ENCODE results near the gene PRKCA. TPM values are rescaled to one million over a fixed set of nuclear protein-coding genes. Genes with fewer than 3 reads are reported as not detected.
"Not testable (repeated sequence)": the region's sequence is repeated elsewhere in the genome, so short reads cannot be mapped to it uniquely, and the experiment has no call there.

PRKCA gene
- total RNA-seq, 2 donors from 2014 or later: 43.0 to 53.0 TPM

DNA sequence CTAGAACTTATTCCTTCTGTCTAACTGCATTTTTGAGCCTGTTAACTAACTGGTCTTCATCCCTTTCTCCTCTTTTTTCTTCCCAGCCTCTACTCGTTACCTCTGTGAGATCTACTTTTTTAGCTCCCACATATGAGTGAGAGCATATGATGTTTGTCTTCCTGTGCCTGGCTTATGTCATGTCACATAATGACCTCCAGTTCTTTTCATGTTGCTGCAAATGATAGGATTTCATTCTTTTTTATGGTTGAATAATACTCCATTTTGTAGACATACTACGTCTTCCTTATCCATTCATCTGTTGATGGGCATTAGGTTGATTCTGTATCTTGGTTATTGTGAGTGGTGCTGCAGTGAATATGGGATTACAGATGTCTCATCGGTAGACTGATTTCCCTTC, 184.7 kb downstream of the PRKCA start:
- ATAC-seq: no peak
- no peak for DNase-seq
- intact Hi-C loops (cut with DNase I, micrococcal nuclease): no loop called here

DNA sequence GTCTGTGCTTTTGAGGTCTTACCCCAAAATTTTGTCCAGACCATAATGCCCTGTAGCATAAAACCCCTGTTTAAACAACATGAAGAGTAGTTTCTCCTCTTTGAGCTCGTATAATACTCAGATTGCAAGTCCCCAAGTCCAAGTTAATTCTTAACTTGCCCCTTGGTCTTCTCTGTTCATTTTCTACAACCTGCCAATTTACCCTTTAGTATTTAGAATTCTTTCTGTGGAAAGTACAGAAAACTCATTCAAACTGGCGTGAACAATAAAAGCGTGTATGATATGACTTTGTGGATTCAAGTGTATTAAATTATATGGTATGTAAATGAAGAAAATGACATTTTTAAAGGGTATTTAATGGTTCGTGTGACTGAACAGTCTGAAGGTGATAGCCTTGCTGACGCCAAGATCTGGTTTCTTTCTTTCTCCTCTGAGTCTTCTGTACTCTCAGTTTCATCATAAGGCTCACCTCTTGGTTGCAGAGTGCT, 185.6 kb downstream of the PRKCA start:
- intact Hi-C loops (cut with DNase I, micrococcal nuclease): no loop called here
- no peak for DNase-seq
- ATAC-seq: peak; percentile 86

DNA sequence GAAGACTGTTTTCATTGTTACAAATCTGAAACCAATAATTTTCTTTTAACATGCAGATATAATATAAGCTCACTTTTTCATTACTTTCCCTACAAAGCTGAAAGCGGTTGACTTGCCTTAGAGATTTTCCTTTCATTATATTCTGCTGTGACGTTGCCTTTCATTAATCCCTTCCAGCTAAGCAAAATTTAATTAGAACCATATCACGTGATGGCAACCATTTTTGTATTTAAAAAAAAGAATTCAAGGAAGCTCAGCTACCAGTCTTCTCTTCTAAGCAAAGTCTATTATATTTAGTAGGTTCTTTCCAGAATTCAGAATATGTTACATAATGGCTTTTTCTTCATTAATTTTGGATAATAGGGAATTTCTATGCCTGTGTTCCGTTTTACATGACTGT, 186.5 kb downstream of the PRKCA start:
- ATAC-seq (no peak), DNase-seq (no peak)
- intact Hi-C loops (cut with DNase I, micrococcal nuclease): no loop called here

DNA sequence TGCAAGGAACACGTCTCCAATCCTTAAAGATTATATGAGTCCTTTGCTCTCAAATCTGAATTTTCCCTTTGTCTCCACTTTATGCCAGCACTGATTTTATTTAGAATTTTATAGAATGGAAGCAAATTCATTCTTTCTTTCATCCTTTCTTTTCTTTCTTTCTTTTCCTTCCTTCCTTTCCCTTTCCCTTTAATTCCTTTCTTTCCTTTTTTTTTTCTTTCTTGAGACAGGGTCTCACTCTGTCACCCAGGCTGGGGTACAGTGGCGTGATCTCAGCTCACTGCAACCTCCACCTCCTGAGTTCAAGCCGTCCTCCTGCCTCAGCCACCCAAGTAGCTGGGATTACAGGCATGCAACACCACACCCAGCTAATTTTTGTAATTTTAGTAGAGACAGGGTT, 187.2 kb downstream of the PRKCA start:
- DNase-seq; intact Hi-C loops (cut with DNase I, micrococcal nuclease); ATAC-seq: not testable (repeated sequence)

DNA sequence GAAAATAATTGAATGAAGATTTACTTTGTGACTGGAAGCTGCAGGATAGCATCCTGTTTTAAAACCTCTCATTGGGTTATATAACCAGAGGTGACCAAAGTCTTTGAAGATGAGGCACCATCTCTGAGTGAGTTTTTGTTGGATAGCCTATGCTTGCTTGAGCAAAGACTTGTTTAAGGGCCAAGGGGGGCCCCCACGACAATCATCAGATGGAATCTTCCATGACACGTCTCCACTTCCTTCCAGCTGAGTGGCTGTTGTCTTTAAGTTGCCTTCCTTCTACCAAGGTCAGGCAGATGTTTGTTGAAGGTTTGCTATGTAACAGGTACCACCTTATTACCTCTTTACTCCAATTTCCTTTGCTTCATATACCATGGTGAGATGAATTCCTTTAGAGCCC, 188.8 kb downstream of the PRKCA start:
- intact Hi-C loops (cut with DNase I, micrococcal nuclease): no loop called here
- DNase-seq (no peak), ATAC-seq (no peak)

DNA sequence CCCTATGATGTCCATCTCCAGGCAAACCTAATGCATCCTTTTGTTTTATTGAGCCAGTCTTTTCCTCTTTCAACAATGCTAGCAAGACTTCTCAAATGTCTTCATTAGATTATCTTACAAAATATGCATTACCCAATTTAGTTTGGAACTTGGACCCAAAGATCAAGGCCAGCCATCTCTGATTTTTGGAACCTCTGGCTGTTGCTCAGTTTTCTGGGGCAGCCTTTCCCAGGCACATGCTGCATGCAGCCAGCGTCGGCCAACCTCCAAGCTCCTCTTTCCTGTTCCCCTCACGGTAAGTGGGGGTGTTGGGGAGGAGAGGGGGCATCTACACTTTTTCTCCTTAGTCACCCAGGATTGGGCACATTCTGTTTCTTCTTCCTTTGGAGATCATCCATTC, 189.3 kb downstream of the PRKCA start:
- no peak for ATAC-seq
- intact Hi-C loops (cut with DNase I, micrococcal nuclease): no loop called here
- DNase-seq: no peak

DNA sequence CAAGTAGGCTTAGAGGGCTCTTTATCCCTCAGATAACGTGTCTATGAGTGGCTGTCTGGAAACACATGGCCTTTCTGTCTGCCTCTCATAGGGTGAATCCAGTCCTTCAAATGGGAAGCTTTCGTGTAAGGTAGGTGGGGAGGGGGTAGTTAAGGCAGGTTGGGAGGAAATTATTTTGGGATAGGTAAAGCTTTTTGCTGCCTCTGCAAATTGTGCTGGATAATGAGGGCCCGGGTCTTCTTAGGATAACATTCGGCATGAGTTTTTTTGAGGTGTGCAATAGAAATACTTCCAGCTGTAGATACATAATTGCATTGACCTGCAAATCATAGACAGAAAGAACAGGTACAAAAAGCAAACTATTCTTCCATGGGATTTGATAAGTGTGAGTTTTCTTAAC, 189.7 kb downstream of the PRKCA start:
- intact Hi-C loops (cut with DNase I, micrococcal nuclease): no loop called here
- ATAC-seq (no peak), DNase-seq (no peak)

DNA sequence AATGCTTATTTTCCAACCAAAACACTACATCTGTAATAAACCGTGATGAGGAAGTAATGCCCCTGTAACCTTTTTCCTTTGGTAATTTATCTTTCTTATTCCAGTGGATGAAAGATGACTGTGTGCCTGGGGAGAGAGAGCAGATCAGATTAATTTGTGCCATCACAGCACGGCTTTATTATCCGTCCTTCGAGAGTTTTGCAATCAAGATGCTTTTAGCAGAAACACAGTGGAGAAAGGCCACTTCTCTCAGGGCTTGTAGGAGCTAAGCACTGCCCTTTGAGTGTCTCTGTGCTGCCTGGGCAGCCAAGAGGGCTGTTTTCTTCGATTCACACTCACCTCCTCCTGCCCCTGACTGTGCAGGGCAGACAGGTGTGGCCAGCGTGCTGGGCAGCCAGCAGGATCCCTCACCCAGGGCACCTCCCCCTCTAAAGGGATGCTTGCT, 190.2 kb downstream of the PRKCA start:
- DNase-seq (no peak), ATAC-seq (no peak)
- intact Hi-C loops (cut with DNase I, micrococcal nuclease): no loop called here

DNA sequence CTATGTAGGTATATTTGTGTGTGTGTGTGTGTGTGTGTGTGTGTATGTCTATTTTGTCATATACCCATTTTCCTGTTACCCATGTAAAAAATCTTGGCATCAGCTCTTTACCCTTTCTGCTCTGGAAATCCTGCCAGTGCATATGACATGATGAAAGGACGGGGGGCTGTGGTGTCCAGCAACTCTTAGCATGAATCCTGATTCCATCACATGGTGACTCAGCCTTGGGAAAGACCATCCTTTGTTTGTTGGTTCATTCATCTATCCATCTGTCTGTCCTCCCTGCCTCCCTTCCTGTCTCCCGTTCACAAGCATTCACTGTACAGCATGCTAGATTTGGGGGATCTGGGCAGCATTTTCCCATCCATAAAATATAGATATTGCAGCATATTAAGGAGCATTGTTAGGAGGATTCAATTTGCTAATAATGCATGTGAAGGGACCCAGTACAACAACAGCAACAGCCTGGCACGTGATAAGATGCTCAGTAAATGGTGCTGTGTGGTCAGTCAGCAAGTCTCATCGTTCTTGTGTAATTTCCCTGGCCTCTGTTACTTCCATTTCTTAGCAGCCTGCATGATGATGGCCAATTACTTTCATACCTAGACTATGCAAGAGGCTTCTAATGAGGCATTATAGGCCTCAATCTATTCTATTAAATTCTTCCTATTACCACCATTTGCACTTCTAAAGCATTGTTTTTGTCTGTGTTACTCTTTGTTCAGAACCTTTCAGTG, 191.0 kb downstream of the PRKCA start:
- ATAC-seq (no peak), DNase-seq (no peak)
- intact Hi-C loops (cut with DNase I, micrococcal nuclease): no loop called here

DNA sequence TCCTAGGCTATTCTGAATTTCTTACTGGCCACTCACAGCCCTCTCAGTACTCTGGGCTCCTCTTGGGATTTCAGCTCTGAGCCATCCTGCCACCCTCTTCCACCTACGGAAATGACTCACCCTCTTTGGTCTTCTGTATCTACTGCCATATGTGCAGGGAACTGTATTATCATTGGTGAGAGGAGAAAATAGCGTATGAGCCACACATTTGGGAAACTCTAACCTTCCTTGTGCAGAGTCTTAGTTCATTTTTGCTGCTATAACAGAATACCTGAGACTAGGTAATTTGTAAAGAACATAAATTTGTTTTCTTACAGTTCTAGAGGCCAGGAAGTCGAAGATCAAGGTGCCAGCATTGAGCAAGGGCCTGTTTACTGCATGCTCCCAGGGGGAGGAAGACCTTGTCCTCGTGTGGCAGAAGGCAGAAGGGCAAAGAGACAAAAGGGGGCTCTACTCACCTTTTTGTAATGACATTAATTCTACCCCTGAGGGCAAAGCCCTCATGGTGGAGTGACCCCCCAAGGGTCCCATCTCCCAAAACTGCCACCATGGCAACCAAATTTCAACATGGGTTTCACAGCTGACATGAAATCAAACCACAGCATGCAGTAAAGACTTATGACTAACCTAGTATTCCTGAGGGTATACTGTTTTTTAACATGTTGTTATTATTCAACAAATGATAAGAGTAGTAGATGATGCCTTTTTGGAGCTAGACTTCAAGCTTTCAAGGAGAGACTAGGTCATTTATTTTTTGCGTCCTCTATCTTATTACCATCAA, 191.8 kb downstream of the PRKCA start:
- no peak for ATAC-seq
- intact Hi-C loops (cut with DNase I, micrococcal nuclease): no loop called here

DNA sequence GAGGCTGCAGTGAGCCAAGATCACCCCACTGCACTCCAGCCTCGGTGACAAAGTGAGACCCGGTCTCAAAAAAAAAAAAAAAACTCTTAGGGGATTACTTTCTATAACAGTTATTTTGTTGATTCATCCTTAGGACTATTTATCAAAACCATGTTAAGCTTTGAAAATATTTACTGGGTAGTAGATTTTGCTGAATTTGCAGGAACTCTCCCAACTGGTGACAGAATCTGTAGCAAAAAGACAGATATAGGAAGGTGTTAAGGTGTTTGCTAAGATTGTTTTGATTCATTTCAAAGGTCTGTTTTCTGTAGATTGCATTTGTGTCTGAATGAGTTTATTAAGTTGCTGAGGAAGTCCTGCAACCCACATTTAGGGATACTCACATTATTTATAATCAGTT, 192.6 kb downstream of the PRKCA start:
- DNase-seq (no peak), ATAC-seq (no peak)
- intact Hi-C loops (cut with DNase I, micrococcal nuclease): no loop called here

More for the DNA sequence above, 191.8 kb downstream of the PRKCA start:
- DNase-seq: no peak

DNA sequence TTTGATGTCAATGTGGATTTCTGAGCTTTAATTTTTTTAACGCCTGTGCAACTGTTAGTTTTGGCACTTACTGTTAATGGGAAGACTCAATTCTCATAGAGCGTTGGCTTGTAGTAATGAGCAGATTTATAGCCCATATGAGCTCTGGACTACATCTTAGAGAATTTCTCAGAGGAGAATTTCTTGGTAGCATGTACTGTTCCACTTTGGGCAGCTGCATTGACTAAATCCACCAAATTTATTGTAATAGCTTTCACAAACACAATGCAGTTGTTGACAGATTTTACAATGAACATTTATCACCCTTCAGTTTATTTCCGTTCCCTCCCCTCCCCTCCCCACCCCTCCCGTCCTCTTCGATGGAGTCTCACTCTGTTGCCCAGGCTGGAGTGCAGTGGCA, 193.9 kb downstream of the PRKCA start:
- intact Hi-C loops (cut with DNase I, micrococcal nuclease): no loop called here
- DNase-seq: no peak
- no peak for ATAC-seq

DNA sequence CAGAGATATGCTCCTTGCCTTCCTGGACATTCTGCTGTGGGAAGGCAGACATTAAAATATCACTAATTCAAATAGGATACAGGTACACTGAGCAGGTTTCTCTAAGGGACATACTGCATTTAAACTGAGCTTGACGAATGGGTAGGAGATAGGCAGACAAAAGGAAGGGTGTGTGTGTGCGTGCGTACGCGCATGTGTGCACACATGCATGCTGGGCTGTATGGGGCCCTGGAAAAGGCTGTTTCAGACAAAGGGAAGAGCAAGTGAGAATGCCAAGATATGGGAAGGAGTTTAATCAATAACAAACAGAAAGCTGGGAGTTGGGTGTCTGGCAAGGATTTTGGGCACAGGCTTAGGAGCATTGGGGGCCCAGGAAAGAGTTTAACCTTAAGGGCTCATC, 196.2 kb downstream of the PRKCA start:
- intact Hi-C loops (cut with DNase I, micrococcal nuclease): no loop called here
- ATAC-seq: no peak
- DNase-seq: no peak

DNA sequence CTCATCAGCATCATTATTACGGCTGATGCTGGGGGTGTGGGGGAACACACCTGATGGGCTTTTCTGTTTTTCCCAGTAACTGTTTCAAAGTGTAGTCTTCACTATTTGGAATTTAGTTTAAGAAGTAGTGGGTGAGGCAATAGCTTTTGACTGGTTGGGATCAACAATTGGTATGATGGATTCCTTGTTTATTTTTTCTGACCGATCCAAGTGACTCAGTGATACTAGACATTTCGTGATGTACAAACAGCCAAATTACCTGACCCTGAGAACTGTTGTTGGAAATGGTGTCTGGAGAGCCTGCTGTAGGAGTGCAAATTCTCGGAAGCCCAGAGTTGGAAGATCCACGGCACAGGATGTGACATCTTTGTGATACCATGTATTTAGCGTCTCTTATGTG, 204.2 kb downstream of the PRKCA start:
- ATAC-seq (no peak), DNase-seq (no peak)
- intact Hi-C loops (cut with DNase I, micrococcal nuclease): no loop called here

DNA sequence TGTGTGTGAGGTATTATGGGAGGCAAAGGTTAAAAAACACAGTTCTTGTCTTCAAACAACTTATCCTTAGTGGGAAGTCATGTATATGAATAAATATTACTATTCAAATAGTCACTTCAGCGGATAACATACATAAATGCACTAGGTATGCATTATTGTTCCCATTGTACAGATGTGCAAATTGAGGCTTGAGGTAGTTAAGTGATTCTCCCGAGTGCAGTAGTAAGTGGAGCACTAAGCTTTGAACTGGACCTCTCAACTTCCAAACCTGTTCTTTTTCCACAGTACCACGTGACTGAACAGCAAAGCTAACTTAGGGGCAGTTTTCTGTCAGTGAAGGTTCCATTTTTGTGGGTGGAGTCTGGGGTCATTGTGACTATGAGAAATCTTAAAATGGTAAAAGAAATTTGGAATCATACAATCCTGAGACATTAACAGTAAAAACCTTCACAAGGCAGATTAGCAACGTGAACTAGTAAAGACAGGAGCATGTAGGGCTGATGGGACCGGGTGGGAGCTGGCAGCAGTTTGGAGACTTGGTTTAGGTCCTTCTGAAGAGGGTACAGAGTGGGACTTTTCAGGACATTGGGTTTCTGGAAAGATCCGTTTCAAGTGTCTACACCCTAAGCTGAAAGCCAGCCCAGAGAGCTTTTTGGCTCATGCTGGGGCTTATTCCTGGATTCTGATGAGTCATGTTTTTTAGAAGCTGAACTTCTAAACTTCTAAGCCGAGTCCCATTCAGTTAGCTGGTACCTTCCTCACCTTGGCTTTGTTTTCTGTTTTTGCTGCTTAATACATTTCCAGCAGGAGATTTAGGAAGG, 204.9 kb downstream of the PRKCA start:
- intact Hi-C loops (cut with DNase I, micrococcal nuclease): no loop called here
- no peak for ATAC-seq
- DNase-seq: no peak

DNA sequence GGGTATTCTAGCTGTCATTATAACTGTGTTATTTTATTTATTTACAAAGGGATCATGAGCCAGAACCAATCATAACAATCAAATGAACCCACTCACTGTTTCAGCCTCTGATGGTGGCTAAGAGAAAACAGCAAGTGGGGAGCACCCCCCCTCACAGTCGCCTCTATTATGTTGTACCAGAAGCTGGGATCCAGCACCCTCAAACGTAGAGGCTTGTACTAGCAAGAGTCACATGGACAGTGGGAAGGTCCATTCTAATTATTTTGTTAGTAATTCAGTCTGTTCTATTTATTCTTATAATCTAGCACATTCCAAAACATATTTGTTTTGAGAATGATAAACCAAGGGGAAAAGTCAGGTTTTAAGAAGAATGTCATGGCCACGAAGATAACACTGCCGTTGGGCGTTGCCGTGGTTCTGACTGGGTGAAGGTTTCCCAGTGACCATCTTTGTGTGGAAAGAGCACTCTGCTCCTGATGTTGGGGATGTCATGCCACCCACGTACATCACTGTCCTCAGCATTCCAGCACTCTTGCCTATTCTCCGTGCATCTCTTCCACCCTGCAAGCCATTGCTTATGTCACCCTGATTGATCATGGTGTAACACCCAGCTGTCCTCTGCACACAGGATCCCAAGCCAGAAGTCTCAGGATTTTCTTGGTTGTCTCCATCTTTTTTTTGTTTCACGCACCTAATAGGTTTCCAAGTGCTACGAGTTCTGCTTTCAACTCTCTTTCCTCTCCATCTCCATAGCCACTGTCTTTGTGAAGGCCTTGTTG, 205.8 kb downstream of the PRKCA start:
- intact Hi-C loops (cut with DNase I, micrococcal nuclease): no loop called here
- DNase-seq (peak in 1 of 2 donors; percentile 15), ATAC-seq (peak; percentile 6)

DNA sequence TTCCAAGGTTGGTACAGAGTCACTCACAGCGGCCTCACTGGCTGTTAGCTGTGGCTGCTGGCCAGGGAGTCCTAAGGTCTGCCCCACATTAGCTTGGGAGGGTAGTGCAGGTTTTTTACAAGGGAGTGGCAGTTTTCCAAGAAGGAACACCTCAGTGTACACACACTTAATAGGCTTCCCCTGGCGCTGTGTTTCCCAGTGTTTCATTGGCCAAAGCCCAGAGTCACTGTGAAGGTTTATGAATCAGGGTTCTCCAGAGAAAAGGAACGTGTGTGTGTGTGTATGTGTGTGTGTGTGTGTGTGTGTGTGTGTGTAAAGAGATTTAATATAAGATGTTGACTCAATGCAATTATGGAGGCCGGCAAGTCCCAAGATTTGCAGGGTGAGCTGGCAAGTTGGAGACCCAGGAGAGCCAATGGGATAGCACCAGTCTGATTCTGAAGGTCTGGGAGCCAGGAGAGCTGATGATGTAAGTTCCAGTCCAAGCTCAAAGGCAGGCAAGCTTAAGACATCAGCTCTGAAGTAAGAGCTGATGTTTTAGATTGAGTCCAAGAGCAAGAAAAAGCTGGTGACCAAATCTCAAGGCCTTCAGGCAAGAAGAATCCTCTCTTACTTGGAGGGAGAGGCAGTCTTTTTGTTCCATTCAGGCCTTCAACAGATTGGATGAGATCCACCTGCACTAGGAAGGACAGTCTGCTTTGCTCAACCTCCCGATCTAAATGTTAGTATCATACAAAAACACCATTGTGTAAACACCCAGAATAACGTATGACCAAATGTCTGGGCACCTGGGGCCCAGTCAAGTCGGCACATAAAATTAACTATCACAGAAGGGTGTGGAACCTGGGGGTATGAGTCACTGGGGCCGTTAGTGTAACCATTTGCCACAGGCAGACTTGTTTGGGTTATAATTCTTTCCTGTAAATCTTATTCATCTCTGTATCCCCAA, 206.8 kb downstream of the PRKCA start:
- intact Hi-C loops (cut with DNase I, micrococcal nuclease): no loop called here
- ATAC-seq: peak; percentile 91
- DNase-seq: peak; percentile 78 to 90

DNA sequence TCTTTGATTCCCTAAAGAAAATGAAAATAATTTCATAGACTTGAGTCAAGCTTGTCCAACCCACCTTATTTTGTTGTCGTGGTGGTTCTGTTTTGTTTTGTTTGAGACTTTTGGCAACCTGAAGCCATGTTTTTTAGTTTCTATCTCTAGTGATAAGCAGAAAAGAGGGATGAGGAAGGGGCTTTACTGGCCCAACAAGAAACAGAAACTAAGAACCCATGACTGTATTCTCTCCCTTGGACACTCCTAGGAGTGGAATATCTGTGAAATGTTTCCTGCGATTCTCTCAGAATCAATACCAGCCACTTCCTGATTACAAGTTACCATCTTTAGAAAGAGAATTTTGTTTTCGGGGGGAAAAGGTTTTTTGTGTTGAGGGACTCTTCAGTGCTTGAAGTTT, 207.5 kb downstream of the PRKCA start:
- ATAC-seq (no peak), DNase-seq (no peak)

More for the DNA sequence above, 207.5 kb downstream of the PRKCA start:
- intact Hi-C loops (cut with DNase I, micrococcal nuclease): no loop called here

Measured in left colon (tissue), 2 donors.